Measurements from ENCODE around the gene ITGB3.

GRCh38 chr17:47288531-47289116 lies 35.0 kb downstream of the ITGB3 start:
- TF ChIP-seq ZNF644 (tag; IDR thresholded peaks at IDR 0.05; ENCODE audit: low read depth) (peak; percentile 77), ZNF124 (CRISPR knock-in tag; IDR thresholded peaks at IDR 0.05) (no peak), ZNF398 (CRISPR knock-in tag; IDR thresholded peaks at IDR 0.05) (no peak), CTCF (IDR thresholded peaks at IDR 0.05 in 2 of 3, conservative IDR thresholded peaks at IDR 0.05 in 1 of 3; ENCODE audit: insufficient read depth in 2 of 3, low read depth in 1 of 3, low read length in 3 of 3) (no peak), STAT5A (IDR thresholded peaks at IDR 0.05; ENCODE audit: borderline replicate concordance, low read length) (peak; percentile 76; the same call in 1 of the 2 replicates), FOXA3 (CRISPR knock-in tag; conservative IDR thresholded peaks at IDR 0.05 in 1 of 2, IDR thresholded peaks at IDR 0.05 in 1 of 2) (0 out of 4 replicates have a peak, but pooled peaks of 1 of the 2 experiments have one; percentile 12)
